GM23338 (cell line): Measurements from ENCODE around the gene SPPL2A. TPM values are rescaled to one million over a fixed set of nuclear protein-coding genes. Genes with fewer than 3 reads are reported as not detected.

Experiments used
- ATAC-seq: fragments of 200-7000 bp; cut with Tn5 transposase; 3 replicates; pipeline ENCODE4 v1.9.1; 2020
- DNase-seq: peaks from one replicate; pipeline ENCODE4 v3.0.0-alpha.2; 2015; ENCODE audit warnings: low spot score
- H2AFZ ChIP-seq: fragments of 200-600 bp; sonication (generic); 2 replicates; pipeline ENCODE4 v1.8.0; 2016; ENCODE audit warnings: antibody characterized with exemption, mild to moderate bottlenecking, moderate library complexity
- H3F3A ChIP-seq: fragments of 200-600 bp; sonication (generic); replicated peaks from 2 replicates; pipeline ENCODE4 v1.8.0; 2017; ENCODE audit warnings: antibody characterized with exemption, mixed run types, low read depth
- H3K27ac ChIP-seq: fragments of 200-600 bp; sonication (generic); 2 replicates; pipeline ENCODE4 v1.6.1; 2016; ENCODE audit warnings: low read depth
- H3K27me3 ChIP-seq: fragments of 200-600 bp; sonication (generic); 2 replicates; pipeline ENCODE4 v1.8.0; 2016; ENCODE audit warnings: mild to moderate bottlenecking, mixed run types, moderate library complexity; ENCODE audit not compliant: insufficient read depth
- H3K36me3 ChIP-seq: fragments of 200-600 bp; sonication (generic); 2 replicates; pipeline ENCODE4 v1.8.0; 2016; ENCODE audit warnings: mild to moderate bottlenecking; ENCODE audit not compliant: insufficient read depth
- H3K4me1 ChIP-seq: fragments of 200-600 bp; sonication (generic); 2 replicates; pipeline ENCODE4 v1.8.0; 2016; ENCODE audit warnings: mild to moderate bottlenecking, moderate library complexity; ENCODE audit not compliant: insufficient read depth
- H3K4me2 ChIP-seq: fragments of 200-600 bp; sonication (generic); 2 replicates; pipeline ENCODE4 v1.7.1; 2017; ENCODE audit warnings: mixed run types
- H3K4me3 ChIP-seq: fragments of 200-600 bp; sonication (generic); 2 replicates; pipeline ENCODE4 v1.6.1; 2016; ENCODE audit warnings: mixed run types
- H3K79me2 ChIP-seq: fragments of 200-600 bp; sonication (generic); replicated peaks from 2 replicates; pipeline ENCODE4 v1.8.0; 2017; ENCODE audit warnings: mild to moderate bottlenecking; ENCODE audit not compliant: insufficient read depth
- H3K9me2 ChIP-seq: fragments of 200-600 bp; sonication (generic); 2 replicates; pipeline ENCODE4 v1.8.0; 2017; ENCODE audit not compliant: insufficient read depth
- H4K20me1 ChIP-seq: fragments of 200-600 bp; sonication (generic); replicated peaks from 2 replicates; pipeline ENCODE4 v1.8.0; 2017; ENCODE audit warnings: mild to moderate bottlenecking; ENCODE audit not compliant: insufficient read depth
- H3K27ac Mint-ChIP-seq: 2 replicates; pipeline ENCODE4 v1.8.0; 2020; ENCODE audit warnings: inconsistent platforms, mild to moderate bottlenecking, moderate library complexity, mixed read lengths
- H3K27me3 Mint-ChIP-seq: 3 replicates; pipeline ENCODE4 v1.8.0; 2022; ENCODE audit warnings: low read depth, mild to moderate bottlenecking, moderate library complexity, mixed read lengths, inconsistent platforms; ENCODE audit not compliant: insufficient read depth, poor library complexity
- H3K36me3 Mint-ChIP-seq: 3 replicates; pipeline ENCODE4 v1.8.0; 2021; ENCODE audit warnings: low read depth, mild to moderate bottlenecking, inconsistent platforms, moderate library complexity, mixed read lengths
- H3K4me1 Mint-ChIP-seq: 3 replicates; pipeline ENCODE4 v1.8.0; 2020; ENCODE audit warnings: mild to moderate bottlenecking, inconsistent platforms, mixed read lengths
- H3K4me3 Mint-ChIP-seq: 3 replicates; pipeline ENCODE4 v1.8.0; 2021; ENCODE audit warnings: moderate library complexity, mild to moderate bottlenecking, inconsistent platforms, mixed read lengths
- H3K9me3 Mint-ChIP-seq: 3 replicates; pipeline ENCODE4 v1.8.0; 2020; ENCODE audit warnings: moderate library complexity, mild to moderate bottlenecking, inconsistent platforms, mixed read lengths
- CREB1 ChIP-seq: fragments of 250-450 bp; sonication (Bioruptor Pico); IDR thresholded peaks from 2 replicates; pipeline ENCODE4 v1.5.0; 2020; ENCODE audit warnings: low read depth, mild to moderate bottlenecking, moderate library complexity
- JUNB ChIP-seq: IDR thresholded peaks from one replicate; pipeline ENCODE4 v1.6.1; 2016; ENCODE audit warnings: antibody characterized with exemption; ENCODE audit not compliant: unreplicated experiment
- ZNF114 ChIP-seq: fragments of 250-450 bp; sonication (Bioruptor Pico); IDR thresholded peaks from 2 replicates; pipeline ENCODE4 v1.5.0; 2020; ENCODE audit warnings: mild to moderate bottlenecking, moderate library complexity
- polyA plus RNA-seq: library from polyadenylated mRNA; unstranded; fragments of >200 nt; fragmentation: Nextera tagmentation; extraction: Ambion mirVana; gene quantifications from 2 replicates; pipeline ENCODE4 v1.2.1, GENCODE V29; 2016
- total RNA-seq: library from RNA; depleted of rRNA; stranded (reverse); fragments of >200 nt; shearing (Covaris generic); gene quantifications from 2 replicates; pipeline ENCODE4 v1.2.3, GENCODE V29; 2014
- TF ChIP-seq, protein P1 (sequence below): IDR thresholded peaks from one replicate; pipeline ENCODE4 v1.6.1; 2018; ENCODE audit warnings: antibody characterized with exemption; ENCODE audit not compliant: unreplicated experiment
- TF ChIP-seq, protein P2 (sequence below), 2 experiments: fragments of 200-600 bp in 1 of 2; sonication (generic) in 1 of 2; conservative IDR thresholded peaks; 2 replicates each; pipeline versions ENCODE4 v1.5.1 to v1.6.1; 2016 to 2017; ENCODE audit warnings: antibody characterized with exemption in 2 of 2, low read depth in 2 of 2, mild to moderate bottlenecking in 2 of 2, moderate library complexity in 1 of 2
- TF ChIP-seq, protein P3 (sequence below): IDR thresholded peaks from 2 replicates; pipeline ENCODE4 v1.6.1; 2016; ENCODE audit warnings: antibody characterized with exemption
- TF ChIP-seq, protein P4 (sequence below): fragments of 250-450 bp; sonication (Bioruptor Pico); IDR thresholded peaks from 2 replicates; pipeline ENCODE4 v1.5.0; 2020; ENCODE audit warnings: mild to moderate bottlenecking, moderate library complexity

SPPL2A gene
- total and polyA plus RNA-seq, 2 experiments from 2014 or later = 10.9 to 24.1 TPM

DNA sequence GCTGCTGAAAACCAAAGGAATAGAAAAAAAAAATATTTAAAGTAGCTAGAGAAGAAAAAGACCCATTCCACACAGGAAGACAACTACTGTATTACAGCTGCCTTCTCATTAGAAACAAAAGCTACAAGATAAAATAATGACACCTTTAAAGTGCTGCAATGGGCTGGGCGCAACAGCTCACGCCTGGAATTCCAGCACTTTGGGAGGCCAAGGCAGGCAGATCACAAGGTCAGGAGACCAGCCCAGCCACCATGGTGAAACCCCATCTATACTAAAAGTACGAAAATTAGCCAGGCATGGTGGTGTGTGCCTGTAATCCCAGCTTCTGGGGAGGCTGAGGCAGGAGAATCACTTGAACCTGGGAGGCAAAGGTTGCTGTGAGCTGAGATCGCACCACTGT, 110.0 kb downstream of the SPPL2A start:
- DNase-seq (no peak), ATAC-seq (no peak)
- Histone ChIP-seq H3K27ac (no peak overlapping the region), H4K20me1 (peaks cover 1% of the 10 kb centered on the region; the same call in 1 of the 2 replicates), H3K4me1 (no peaks in the 10 kb centered on the region; the same call in 1 of the 2 replicates), H3K4me2 (no peak overlapping the region), H3K4me3 (no peak overlapping the region), H3K79me2 (peaks cover 8% of the 10 kb centered on the region), H3K9me2 (no peaks in the 10 kb centered on the region), H3K27me3 (no peaks in the 10 kb centered on the region), H2AFZ (no peak overlapping the region), H3K36me3 (peaks cover 17% of the 10 kb centered on the region), H3F3A (no peaks in the 10 kb centered on the region)
- peaks cover 10% of the 10 kb centered on the region for H3K27me3 Mint-ChIP-seq
- no peak overlapping the region for H3K4me3 Mint-ChIP-seq
- no peaks in the 10 kb centered on the region for H3K9me3 Mint-ChIP-seq
- peaks cover 7% of the 10 kb centered on the region; the same call in 2 of the 3 replicates for H3K4me1 Mint-ChIP-seq
- TF ChIP-seq ZNF114 (CRISPR knock-in tag) = no peak
- TF ChIP-seq JUNB = no peak
- TF ChIP-seq, protein P1, sequence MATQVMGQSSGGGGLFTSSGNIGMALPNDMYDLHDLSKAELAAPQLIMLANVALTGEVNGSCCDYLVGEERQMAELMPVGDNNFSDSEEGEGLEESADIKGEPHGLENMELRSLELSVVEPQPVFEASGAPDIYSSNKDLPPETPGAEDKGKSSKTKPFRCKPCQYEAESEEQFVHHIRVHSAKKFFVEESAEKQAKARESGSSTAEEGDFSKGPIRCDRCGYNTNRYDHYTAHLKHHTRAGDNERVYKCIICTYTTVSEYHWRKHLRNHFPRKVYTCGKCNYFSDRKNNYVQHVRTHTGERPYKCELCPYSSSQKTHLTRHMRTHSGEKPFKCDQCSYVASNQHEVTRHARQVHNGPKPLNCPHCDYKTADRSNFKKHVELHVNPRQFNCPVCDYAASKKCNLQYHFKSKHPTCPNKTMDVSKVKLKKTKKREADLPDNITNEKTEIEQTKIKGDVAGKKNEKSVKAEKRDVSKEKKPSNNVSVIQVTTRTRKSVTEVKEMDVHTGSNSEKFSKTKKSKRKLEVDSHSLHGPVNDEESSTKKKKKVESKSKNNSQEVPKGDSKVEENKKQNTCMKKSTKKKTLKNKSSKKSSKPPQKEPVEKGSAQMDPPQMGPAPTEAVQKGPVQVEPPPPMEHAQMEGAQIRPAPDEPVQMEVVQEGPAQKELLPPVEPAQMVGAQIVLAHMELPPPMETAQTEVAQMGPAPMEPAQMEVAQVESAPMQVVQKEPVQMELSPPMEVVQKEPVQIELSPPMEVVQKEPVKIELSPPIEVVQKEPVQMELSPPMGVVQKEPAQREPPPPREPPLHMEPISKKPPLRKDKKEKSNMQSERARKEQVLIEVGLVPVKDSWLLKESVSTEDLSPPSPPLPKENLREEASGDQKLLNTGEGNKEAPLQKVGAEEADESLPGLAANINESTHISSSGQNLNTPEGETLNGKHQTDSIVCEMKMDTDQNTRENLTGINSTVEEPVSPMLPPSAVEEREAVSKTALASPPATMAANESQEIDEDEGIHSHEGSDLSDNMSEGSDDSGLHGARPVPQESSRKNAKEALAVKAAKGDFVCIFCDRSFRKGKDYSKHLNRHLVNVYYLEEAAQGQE = no peak
- TF ChIP-seq, protein P2, sequence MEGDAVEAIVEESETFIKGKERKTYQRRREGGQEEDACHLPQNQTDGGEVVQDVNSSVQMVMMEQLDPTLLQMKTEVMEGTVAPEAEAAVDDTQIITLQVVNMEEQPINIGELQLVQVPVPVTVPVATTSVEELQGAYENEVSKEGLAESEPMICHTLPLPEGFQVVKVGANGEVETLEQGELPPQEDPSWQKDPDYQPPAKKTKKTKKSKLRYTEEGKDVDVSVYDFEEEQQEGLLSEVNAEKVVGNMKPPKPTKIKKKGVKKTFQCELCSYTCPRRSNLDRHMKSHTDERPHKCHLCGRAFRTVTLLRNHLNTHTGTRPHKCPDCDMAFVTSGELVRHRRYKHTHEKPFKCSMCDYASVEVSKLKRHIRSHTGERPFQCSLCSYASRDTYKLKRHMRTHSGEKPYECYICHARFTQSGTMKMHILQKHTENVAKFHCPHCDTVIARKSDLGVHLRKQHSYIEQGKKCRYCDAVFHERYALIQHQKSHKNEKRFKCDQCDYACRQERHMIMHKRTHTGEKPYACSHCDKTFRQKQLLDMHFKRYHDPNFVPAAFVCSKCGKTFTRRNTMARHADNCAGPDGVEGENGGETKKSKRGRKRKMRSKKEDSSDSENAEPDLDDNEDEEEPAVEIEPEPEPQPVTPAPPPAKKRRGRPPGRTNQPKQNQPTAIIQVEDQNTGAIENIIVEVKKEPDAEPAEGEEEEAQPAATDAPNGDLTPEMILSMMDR (conservative IDR thresholded peaks at IDR 0.05; ENCODE audit: low read depth in 2 of 2) = no peak
- TF ChIP-seq, protein P3, sequence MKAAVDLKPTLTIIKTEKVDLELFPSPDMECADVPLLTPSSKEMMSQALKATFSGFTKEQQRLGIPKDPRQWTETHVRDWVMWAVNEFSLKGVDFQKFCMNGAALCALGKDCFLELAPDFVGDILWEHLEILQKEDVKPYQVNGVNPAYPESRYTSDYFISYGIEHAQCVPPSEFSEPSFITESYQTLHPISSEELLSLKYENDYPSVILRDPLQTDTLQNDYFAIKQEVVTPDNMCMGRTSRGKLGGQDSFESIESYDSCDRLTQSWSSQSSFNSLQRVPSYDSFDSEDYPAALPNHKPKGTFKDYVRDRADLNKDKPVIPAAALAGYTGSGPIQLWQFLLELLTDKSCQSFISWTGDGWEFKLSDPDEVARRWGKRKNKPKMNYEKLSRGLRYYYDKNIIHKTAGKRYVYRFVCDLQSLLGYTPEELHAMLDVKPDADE = no peak
- TF ChIP-seq, protein P4, sequence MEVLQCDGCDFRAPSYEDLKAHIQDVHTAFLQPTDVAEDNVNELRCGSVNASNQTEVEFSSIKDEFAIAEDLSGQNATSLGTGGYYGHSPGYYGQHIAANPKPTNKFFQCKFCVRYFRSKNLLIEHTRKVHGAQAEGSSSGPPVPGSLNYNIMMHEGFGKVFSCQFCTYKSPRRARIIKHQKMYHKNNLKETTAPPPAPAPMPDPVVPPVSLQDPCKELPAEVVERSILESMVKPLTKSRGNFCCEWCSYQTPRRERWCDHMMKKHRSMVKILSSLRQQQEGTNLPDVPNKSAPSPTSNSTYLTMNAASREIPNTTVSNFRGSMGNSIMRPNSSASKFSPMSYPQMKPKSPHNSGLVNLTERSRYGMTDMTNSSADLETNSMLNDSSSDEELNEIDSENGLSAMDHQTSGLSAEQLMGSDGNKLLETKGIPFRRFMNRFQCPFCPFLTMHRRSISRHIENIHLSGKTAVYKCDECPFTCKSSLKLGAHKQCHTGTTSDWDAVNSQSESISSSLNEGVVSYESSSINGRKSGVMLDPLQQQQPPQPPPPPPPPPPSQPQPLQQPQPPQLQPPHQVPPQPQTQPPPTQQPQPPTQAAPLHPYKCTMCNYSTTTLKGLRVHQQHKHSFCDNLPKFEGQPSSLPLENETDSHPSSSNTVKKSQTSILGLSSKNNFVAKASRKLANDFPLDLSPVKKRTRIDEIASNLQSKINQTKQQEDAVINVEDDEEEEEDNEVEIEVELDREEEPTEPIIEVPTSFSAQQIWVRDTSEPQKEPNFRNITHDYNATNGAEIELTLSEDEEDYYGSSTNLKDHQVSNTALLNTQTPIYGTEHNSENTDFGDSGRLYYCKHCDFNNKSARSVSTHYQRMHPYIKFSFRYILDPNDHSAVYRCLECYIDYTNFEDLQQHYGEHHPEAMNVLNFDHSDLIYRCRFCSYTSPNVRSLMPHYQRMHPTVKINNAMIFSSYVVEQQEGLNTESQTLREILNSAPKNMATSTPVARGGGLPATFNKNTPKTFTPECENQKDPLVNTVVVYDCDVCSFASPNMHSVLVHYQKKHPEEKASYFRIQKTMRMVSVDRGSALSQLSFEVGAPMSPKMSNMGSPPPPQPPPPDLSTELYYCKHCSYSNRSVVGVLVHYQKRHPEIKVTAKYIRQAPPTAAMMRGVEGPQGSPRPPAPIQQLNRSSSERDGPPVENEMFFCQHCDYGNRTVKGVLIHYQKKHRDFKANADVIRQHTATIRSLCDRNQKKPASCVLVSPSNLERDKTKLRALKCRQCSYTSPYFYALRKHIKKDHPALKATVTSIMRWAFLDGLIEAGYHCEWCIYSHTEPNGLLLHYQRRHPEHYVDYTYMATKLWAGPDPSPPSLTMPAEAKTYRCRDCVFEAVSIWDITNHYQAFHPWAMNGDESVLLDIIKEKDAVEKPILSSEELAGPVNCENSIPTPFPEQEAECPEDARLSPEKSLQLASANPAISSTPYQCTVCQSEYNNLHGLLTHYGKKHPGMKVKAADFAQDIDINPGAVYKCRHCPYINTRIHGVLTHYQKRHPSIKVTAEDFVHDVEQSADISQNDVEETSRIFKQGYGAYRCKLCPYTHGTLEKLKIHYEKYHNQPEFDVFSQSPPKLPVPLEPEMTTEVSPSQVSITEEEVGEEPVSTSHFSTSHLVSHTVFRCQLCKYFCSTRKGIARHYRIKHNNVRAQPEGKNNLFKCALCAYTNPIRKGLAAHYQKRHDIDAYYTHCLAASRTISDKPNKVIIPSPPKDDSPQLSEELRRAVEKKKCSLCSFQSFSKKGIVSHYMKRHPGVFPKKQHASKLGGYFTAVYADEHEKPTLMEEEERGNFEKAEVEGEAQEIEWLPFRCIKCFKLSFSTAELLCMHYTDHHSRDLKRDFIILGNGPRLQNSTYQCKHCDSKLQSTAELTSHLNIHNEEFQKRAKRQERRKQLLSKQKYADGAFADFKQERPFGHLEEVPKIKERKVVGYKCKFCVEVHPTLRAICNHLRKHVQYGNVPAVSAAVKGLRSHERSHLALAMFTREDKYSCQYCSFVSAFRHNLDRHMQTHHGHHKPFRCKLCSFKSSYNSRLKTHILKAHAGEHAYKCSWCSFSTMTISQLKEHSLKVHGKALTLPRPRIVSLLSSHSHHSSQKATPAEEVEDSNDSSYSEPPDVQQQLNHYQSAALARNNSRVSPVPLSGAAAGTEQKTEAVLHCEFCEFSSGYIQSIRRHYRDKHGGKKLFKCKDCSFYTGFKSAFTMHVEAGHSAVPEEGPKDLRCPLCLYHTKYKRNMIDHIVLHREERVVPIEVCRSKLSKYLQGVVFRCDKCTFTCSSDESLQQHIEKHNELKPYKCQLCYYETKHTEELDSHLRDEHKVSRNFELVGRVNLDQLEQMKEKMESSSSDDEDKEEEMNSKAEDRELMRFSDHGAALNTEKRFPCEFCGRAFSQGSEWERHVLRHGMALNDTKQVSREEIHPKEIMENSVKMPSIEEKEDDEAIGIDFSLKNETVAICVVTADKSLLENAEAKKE (CRISPR knock-in tag) = no peak
- no peak for TF ChIP-seq CREB1 (CRISPR knock-in tag)
- peaks cover 77% of the 10 kb centered on the region for H3K36me3 Mint-ChIP-seq
- H3K27ac Mint-ChIP-seq = no peak overlapping the region
